Anterior cingulate cortex (tissue), 58 donors: Measurements from ENCODE around the gene BABAM2.
"Not testable (repeated sequence)": the region's sequence is repeated elsewhere in the genome, so short reads cannot be mapped to it uniquely, and the experiment has no call there.

Experiments
- DNase-seq, 58 donors: peaks; one replicate each; lab custom pipeline; 2025; lab: John Stamatoyannopoulos, UW

BABAM2 gene

GRCh38 chr2:27890146-27890923, at the start of gene BABAM2, which contains the start of gene RBKS:
BABAM2 (plus strand) TSS chr2:27890729; CDS start chr2:27894557, 3,828 bp downstream.
RBKS (minus strand) TSS chr2:27890387; CDS start chr2:27890345, 42 bp downstream.
- DNase-seq: peak in 57 of 58 donors; percentile 35 to 92 (median 75)

GRCh38 chr2:27842894-27843293, 47.6 kb upstream of the BABAM2 start:
- DNase-seq: no peak

GRCh38 chr2:27843992-27844391, 46.5 kb upstream of the BABAM2 start:
- no peak for DNase-seq

- no peak for DNase-seq
These were observed 45.7 kb upstream of the BABAM2 start for GRCh38 chr2:27844821-27845255.

GRCh38 chr2:27847333-27847732, 43.2 kb upstream of the BABAM2 start:
- no peak for DNase-seq

GRCh38 chr2:27849558-27850205, 40.8 kb upstream of the BABAM2 start:
- DNase-seq: no peak

GRCh38 chr2:27852691-27853090, 37.8 kb upstream of the BABAM2 start:
- DNase-seq: no peak

GRCh38 chr2:27854229-27854862, 36.2 kb upstream of the BABAM2 start:
- DNase-seq: no peak

- no peak for DNase-seq
These were observed 35.1 kb upstream of the BABAM2 start for GRCh38 chr2:27855476-27855875.

- no peak for DNase-seq
These were observed 34.1 kb upstream of the BABAM2 start for GRCh38 chr2:27856386-27856785.

GRCh38 chr2:27856956-27857355, 33.6 kb upstream of the BABAM2 start:
- no peak for DNase-seq

- DNase-seq: no peak
These were observed 32.9 kb upstream of the BABAM2 start for GRCh38 chr2:27857417-27858172.

GRCh38 chr2:27860111-27860510, 30.4 kb upstream of the BABAM2 start:
- no peak for DNase-seq

- no peak for DNase-seq
These were observed 27.4 kb upstream of the BABAM2 start for GRCh38 chr2:27863146-27863545.

GRCh38 chr2:27863955-27864354, 26.6 kb upstream of the BABAM2 start:
- DNase-seq: not testable (repeated sequence)

- no peak for DNase-seq
These were observed 24.3 kb upstream of the BABAM2 start for GRCh38 chr2:27866237-27866636.

GRCh38 chr2:27869763-27870162, 20.8 kb upstream of the BABAM2 start:
- DNase-seq: no peak

GRCh38 chr2:27870724-27871123, 19.8 kb upstream of the BABAM2 start:
- DNase-seq: no peak

- DNase-seq: no peak
These were observed 18.7 kb upstream of the BABAM2 start for GRCh38 chr2:27871802-27872201.

- DNase-seq: no peak
These were observed 17.4 kb upstream of the BABAM2 start for GRCh38 chr2:27873091-27873490.
